GM23248 (cell line): ENCODE measurements around the gene COL9A1.
"Not testable (repeated sequence)": the region's sequence is repeated elsewhere in the genome, so short reads cannot be mapped to it uniquely, and the experiment has no call there.

Experiments
- EZH2 ChIP-seq: fragments of 200-600 bp; sonication (generic); IDR thresholded peaks from 2 replicates; pipeline ENCODE4 v1.6.1; 2018; ENCODE audit warnings: antibody characterized with exemption, mild to moderate bottlenecking; ENCODE audit not compliant: insufficient read depth, poor library complexity, severe bottlenecking
- EZH2phosphoT487 ChIP-seq: fragments of 200-600 bp; sonication (generic); IDR thresholded peaks from 2 replicates; pipeline ENCODE4 v1.6.1; 2018; ENCODE audit warnings: antibody characterized with exemption, moderate library complexity, mild to moderate bottlenecking, low read depth; ENCODE audit not compliant: insufficient read depth

GRCh38 chr6:70339810-70340209 lies 36.9 kb upstream of the COL9A1 start:
- not testable (repeated sequence) for TF ChIP-seq EZH2, EZH2phosphoT487
